ENCODE measurements around the gene TPCN2.

Gene TPCN2

GRCh38 chr11:69169479-69169878, 120.7 kb downstream of the TPCN2 start:
- TF ChIP-seq REST (IDR thresholded peaks at IDR 0.05; ENCODE audit: insufficient read depth in 1 of 2, low read depth in 2 of 2, low read length in 2 of 2) (no peak), POLR2AphosphoS5 (IDR thresholded peaks at IDR 0.05; ENCODE audit: low read depth, low read length) (no peak), FOXP2 (optimal IDR thresholded peaks at IDR 0.05; ENCODE audit: borderline replicate concordance, extremely low read depth, extremely low read length, insufficient read depth) (no peak), SIN3A (IDR thresholded peaks at IDR 0.05; ENCODE audit: borderline replicate concordance, insufficient read depth, low read length) (no peak), TAF1 (IDR thresholded peaks at IDR 0.05; ENCODE audit: borderline replicate concordance, insufficient read depth, low read length) (no peak)

GRCh38 chr11:69170704-69171103, 122.0 kb downstream of the TPCN2 start:
- TF ChIP-seq REST (IDR thresholded peaks at IDR 0.05; ENCODE audit: insufficient read depth in 1 of 2, low read depth in 2 of 2, low read length in 2 of 2) (no peak), SIN3A (IDR thresholded peaks at IDR 0.05; ENCODE audit: borderline replicate concordance, insufficient read depth, low read length) (no peak), POLR2AphosphoS5 (IDR thresholded peaks at IDR 0.05; ENCODE audit: low read depth, low read length) (no peak), TAF1 (IDR thresholded peaks at IDR 0.05; ENCODE audit: borderline replicate concordance, insufficient read depth, low read length) (no peak), FOXP2 (optimal IDR thresholded peaks at IDR 0.05; ENCODE audit: borderline replicate concordance, extremely low read depth, extremely low read length, insufficient read depth) (no peak)

GRCh38 chr11:69171476-69172240, 122.9 kb downstream of the TPCN2 start:
- TF ChIP-seq REST (IDR thresholded peaks at IDR 0.05; ENCODE audit: insufficient read depth in 1 of 2, low read depth in 2 of 2, low read length in 2 of 2) (no peak), FOXP2 (optimal IDR thresholded peaks at IDR 0.05; ENCODE audit: borderline replicate concordance, extremely low read depth, extremely low read length, insufficient read depth) (no peak), POLR2AphosphoS5 (IDR thresholded peaks at IDR 0.05; ENCODE audit: low read depth, low read length) (no peak), SIN3A (IDR thresholded peaks at IDR 0.05; ENCODE audit: borderline replicate concordance, insufficient read depth, low read length) (no peak), TAF1 (IDR thresholded peaks at IDR 0.05; ENCODE audit: borderline replicate concordance, insufficient read depth, low read length) (no peak)

GRCh38 chr11:69172674-69173073, 123.9 kb downstream of the TPCN2 start:
- TF ChIP-seq FOXP2 (optimal IDR thresholded peaks at IDR 0.05; ENCODE audit: borderline replicate concordance, extremely low read depth, extremely low read length, insufficient read depth), result no peak

GRCh38 chr11:69173331-69173730, 124.6 kb downstream of the TPCN2 start:
- no peak for TF ChIP-seq TAF1 (IDR thresholded peaks at IDR 0.05; ENCODE audit: borderline replicate concordance, insufficient read depth, low read length)
- TF ChIP-seq REST (IDR thresholded peaks at IDR 0.05; ENCODE audit: insufficient read depth in 1 of 2, low read depth in 2 of 2, low read length in 2 of 2), result no peak
- TF ChIP-seq SIN3A (IDR thresholded peaks at IDR 0.05; ENCODE audit: borderline replicate concordance, insufficient read depth, low read length), result no peak

Data from PFSK-1 (cell line).